Measurements from ENCODE around the gene GNAS-AS1. TPM values are rescaled to one million over a fixed set of nuclear protein-coding genes. Genes with fewer than 3 reads are reported as not detected.

GNAS-AS1 gene
- total and polyA plus RNA-seq, 10 of the 15 experiments (the other 5 are each of a cell fraction or from before 2014, with no cell fraction given): 0.06 to 2.7 (median 1.2) TPM

- TF ChIP-seq RFX5 (IDR thresholded peaks at IDR 0.05; ENCODE audit: low read depth, low read length) (no peak), RBBP5 (conservative IDR thresholded peaks at IDR 0.05) (no peak), CBX5 (IDR thresholded peaks at IDR 0.05; ENCODE audit: low read depth) (no peak)
- TF ChIP-seq, protein P1, sequence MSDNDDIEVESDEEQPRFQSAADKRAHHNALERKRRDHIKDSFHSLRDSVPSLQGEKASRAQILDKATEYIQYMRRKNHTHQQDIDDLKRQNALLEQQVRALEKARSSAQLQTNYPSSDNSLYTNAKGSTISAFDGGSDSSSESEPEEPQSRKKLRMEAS (IDR thresholded peaks at IDR 0.05; ENCODE audit: low read depth, low read length): no peak
- TF ChIP-seq, protein P2, sequence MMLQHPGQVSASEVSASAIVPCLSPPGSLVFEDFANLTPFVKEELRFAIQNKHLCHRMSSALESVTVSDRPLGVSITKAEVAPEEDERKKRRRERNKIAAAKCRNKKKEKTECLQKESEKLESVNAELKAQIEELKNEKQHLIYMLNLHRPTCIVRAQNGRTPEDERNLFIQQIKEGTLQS (IDR thresholded peaks at IDR 0.05; ENCODE audit: borderline replicate concordance, extremely low read depth, low read depth, low read length): no peak
- TF ChIP-seq, protein P3, sequence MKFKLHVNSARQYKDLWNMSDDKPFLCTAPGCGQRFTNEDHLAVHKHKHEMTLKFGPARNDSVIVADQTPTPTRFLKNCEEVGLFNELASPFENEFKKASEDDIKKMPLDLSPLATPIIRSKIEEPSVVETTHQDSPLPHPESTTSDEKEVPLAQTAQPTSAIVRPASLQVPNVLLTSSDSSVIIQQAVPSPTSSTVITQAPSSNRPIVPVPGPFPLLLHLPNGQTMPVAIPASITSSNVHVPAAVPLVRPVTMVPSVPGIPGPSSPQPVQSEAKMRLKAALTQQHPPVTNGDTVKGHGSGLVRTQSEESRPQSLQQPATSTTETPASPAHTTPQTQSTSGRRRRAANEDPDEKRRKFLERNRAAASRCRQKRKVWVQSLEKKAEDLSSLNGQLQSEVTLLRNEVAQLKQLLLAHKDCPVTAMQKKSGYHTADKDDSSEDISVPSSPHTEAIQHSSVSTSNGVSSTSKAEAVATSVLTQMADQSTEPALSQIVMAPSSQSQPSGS (IDR thresholded peaks at IDR 0.05; ENCODE audit: low read length): no peak
- TF ChIP-seq, protein P4, sequence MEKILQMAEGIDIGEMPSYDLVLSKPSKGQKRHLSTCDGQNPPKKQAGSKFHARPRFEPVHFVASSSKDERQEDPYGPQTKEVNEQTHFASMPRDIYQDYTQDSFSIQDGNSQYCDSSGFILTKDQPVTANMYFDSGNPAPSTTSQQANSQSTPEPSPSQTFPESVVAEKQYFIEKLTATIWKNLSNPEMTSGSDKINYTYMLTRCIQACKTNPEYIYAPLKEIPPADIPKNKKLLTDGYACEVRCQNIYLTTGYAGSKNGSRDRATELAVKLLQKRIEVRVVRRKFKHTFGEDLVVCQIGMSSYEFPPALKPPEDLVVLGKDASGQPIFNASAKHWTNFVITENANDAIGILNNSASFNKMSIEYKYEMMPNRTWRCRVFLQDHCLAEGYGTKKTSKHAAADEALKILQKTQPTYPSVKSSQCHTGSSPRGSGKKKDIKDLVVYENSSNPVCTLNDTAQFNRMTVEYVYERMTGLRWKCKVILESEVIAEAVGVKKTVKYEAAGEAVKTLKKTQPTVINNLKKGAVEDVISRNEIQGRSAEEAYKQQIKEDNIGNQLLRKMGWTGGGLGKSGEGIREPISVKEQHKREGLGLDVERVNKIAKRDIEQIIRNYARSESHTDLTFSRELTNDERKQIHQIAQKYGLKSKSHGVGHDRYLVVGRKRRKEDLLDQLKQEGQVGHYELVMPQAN (conservative IDR thresholded peaks at IDR 0.05): no peak
These were observed 59.4 kb downstream of the GNAS-AS1 start (continued) for GRCh38 chr20:58791286-58791685.

GRCh38 chr20:58790454-58790853, 60.2 kb downstream of the GNAS-AS1 start:
- FAIRE-seq (no peak), DNase-seq (ENCODE audit: low read depth, low spot score) (no peak), ATAC-seq (no peak; the same call in 2 of the 3 replicates)
- Histone ChIP-seq H3K27me3 (replicated peaks in 1 of 2; ENCODE audit: control insufficient read depth in 2 of 2, insufficient read depth in 2 of 2, low read length in 1 of 2) (peaks cover 0 to 8% of the 10 kb centered on the region in 2 experiments; a peak in 2 of 4 replicates), H3K4me3 (no peak overlapping the region), H3K9ac (ENCODE audit: control insufficient read depth, insufficient read depth, low read length) (no peak overlapping the region), H4K20me1 (ENCODE audit: control insufficient read depth, insufficient read depth) (no peaks in the 10 kb centered on the region), H3K79me2 (ENCODE audit: control insufficient read depth, insufficient read depth, low read length) (no peaks in the 10 kb centered on the region), H3K4me1 (ENCODE audit: control insufficient read depth, insufficient read depth, low read length) (no peaks in the 10 kb centered on the region), H3K4me2 (ENCODE audit: control insufficient read depth, insufficient read depth) (no peak overlapping the region), H3K9me3 (replicated peaks; ENCODE audit: control insufficient read depth, insufficient read depth, low read length) (no peaks in the 10 kb centered on the region), H3K27ac (ENCODE audit: control insufficient read depth, insufficient read depth) (no peak overlapping the region), H2AFZ (ENCODE audit: control insufficient read depth, low read depth, low read length) (no peak overlapping the region), H3K36me3 (ENCODE audit: control insufficient read depth in 2 of 2, insufficient read depth in 2 of 2, low read length in 1 of 2) (no peaks in the 10 kb centered on the region)
- ChIA-PET CTCF (no interaction called here), POLR2A (no interaction called here), SMC1A (ENCODE audit: uncharacterized antibody, unreplicated experiment) (interaction anchor here (1.4 kb wide), 1 partner anchor 554 kb away, joined by 3 read pairs; no protein-coding TSS in a partner anchor), RAD21 (ENCODE audit: unreplicated experiment) (no interaction called here)
- BruUV-seq (replicated peaks): no TSS peak
- intact Hi-C loops (cut with micrococcal nuclease; ENCODE audit: unreplicated experiment) (no loop called here), in situ Hi-C loops (cut with MboI) (no loop called here)
- 20% methylated on average over 10 of the region's 10 CpGs for whole genome bisulfite sequencing (ENCODE audit: insufficient coverage, insufficient replicate concordance, low lambda C conversion rate, missing lambda C conversion rate)
- no peak for TF ChIP-seq SMAD5 (IDR thresholded peaks at IDR 0.05; ENCODE audit: low read depth)
- no peak for TF ChIP-seq IKZF1 (conservative IDR thresholded peaks at IDR 0.05)
- no peak for TF ChIP-seq ZNF217 (IDR thresholded peaks at IDR 0.05)
- TF ChIP-seq RB1 (IDR thresholded peaks at IDR 0.05; ENCODE audit: borderline replicate concordance): no peak
- no peak for TF ChIP-seq TAF1 (IDR thresholded peaks at IDR 0.05; ENCODE audit: borderline replicate concordance, low read depth, low read length)
- TF ChIP-seq NRF1 (conservative IDR thresholded peaks at IDR 0.05; ENCODE audit: low read depth, low read length): no peak
- TF ChIP-seq RBBP5 (conservative IDR thresholded peaks at IDR 0.05): no peak
- no peak for TF ChIP-seq KLF5 (IDR thresholded peaks at IDR 0.05; ENCODE audit: partially characterized antibody)
- TF ChIP-seq RUNX3 (IDR thresholded peaks at IDR 0.05; ENCODE audit: low read length): no peak
- TF ChIP-seq BRCA1 (IDR thresholded peaks at IDR 0.05; ENCODE audit: low read depth, low read length): no peak
- TF ChIP-seq, protein P1 (IDR thresholded peaks at IDR 0.05; ENCODE audit: low read depth, low read length): no peak
- TF ChIP-seq ESRRA (IDR thresholded peaks at IDR 0.05; ENCODE audit: low read length): no peak
- TF ChIP-seq SRF (IDR thresholded peaks at IDR 0.05; ENCODE audit: low read depth in 2 of 2, low read length in 2 of 2): no peak
- no peak for TF ChIP-seq SUZ12 (IDR thresholded peaks at IDR 0.05; ENCODE audit: unreplicated experiment)
